Loucy (cell line): ENCODE results near the gene DLGAP5.

Source experiments
- EZH2phosphoT487 ChIP-seq: fragments of 200-600 bp; IDR thresholded peaks from 2 replicates; pipeline ENCODE4 v1.6.1; 2018; ENCODE audit warnings: antibody characterized with exemption, mild to moderate bottlenecking, moderate library complexity, borderline replicate concordance
- TF ChIP-seq, protein P1 (sequence below): fragments of 200-600 bp; sonication (generic); conservative IDR thresholded peaks from 2 replicates; pipeline ENCODE4 v1.5.1; 2014; ENCODE audit warnings: mild to moderate bottlenecking, antibody characterized with exemption, low read length

DNA sequence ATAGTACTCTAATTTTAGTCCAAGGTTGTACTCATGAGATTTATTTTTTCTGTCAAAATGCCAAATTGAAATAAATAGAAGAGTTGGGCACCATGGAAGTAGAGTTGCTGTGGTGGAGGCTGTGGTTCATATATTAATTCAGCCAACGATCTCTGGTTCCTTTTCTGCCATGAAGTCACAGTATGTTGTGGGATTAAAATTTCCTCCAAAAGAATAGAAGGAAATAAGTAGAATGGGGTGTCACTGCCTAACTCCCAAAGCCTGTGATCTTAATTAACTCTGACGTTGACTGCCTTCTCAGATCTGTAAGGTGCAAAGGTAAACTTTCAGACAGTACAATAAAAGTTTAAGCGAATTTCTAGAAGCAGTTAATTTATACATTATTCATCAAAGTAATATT, 42.2 kb upstream of the DLGAP5 start:
- TF ChIP-seq, protein P1, sequence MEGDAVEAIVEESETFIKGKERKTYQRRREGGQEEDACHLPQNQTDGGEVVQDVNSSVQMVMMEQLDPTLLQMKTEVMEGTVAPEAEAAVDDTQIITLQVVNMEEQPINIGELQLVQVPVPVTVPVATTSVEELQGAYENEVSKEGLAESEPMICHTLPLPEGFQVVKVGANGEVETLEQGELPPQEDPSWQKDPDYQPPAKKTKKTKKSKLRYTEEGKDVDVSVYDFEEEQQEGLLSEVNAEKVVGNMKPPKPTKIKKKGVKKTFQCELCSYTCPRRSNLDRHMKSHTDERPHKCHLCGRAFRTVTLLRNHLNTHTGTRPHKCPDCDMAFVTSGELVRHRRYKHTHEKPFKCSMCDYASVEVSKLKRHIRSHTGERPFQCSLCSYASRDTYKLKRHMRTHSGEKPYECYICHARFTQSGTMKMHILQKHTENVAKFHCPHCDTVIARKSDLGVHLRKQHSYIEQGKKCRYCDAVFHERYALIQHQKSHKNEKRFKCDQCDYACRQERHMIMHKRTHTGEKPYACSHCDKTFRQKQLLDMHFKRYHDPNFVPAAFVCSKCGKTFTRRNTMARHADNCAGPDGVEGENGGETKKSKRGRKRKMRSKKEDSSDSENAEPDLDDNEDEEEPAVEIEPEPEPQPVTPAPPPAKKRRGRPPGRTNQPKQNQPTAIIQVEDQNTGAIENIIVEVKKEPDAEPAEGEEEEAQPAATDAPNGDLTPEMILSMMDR = no peak
- TF ChIP-seq EZH2phosphoT487 = no peak
